Measurements from ENCODE around the gene MEIS1.

Gene MEIS1

DNA sequence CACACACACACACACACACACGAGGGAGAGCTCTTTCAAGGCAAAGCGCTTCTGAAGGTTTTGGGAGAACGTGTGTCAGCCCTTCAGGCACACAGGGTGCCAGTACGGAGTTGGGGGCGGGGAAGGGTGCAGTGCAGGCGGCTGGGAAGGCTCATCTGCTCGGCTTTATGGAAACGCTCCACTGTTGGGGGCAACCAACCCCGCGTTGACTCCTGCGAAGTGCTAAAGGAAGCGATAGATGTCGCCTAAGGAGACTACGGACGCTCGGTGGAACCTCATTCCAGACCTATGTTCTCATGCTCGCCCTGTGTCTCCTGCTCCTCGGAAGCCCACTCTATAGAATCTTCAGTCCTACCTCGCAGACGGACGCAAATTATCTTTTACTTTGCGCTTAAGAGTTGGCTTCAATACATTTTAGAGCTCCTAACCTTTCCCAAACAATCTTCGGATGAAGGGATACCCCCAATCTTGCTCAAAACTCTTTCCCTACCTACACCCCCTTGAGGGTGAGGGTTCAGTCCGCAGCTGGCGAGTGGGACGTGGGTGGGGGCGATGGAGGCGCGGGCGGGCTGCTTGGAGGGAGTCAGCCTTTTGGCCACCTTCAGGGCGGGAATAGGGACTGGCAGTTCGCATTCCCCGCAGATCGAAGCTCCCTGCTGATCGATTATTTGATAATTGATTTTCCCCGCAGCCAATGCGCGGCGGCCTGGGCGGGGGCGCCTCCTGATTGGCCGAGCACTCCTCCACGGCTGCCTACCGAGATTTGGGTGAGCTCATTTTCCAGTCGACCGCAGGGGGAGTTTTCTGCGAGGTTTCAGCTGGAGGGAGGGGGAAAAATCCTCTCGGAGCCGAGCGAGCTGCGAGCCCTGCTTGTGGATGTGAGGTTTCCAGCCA lies 1.9 kb upstream of the MEIS1 start:
- peak; percentile 73 for DNase-seq

DNA sequence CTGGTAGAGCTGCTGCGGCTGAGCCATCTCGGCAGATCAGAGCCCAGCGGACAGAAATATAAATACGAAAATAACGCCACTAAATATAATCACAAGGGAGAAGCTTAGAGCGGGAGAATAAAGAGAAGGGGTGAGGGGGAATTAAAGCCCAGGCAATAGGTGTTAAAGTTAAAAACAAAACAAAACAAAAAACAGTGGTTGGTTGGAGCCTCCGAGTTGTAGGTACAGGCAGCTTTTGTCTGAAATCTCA lies 1.3 kb upstream of the MEIS1 start:
- no peak for DNase-seq

DNA sequence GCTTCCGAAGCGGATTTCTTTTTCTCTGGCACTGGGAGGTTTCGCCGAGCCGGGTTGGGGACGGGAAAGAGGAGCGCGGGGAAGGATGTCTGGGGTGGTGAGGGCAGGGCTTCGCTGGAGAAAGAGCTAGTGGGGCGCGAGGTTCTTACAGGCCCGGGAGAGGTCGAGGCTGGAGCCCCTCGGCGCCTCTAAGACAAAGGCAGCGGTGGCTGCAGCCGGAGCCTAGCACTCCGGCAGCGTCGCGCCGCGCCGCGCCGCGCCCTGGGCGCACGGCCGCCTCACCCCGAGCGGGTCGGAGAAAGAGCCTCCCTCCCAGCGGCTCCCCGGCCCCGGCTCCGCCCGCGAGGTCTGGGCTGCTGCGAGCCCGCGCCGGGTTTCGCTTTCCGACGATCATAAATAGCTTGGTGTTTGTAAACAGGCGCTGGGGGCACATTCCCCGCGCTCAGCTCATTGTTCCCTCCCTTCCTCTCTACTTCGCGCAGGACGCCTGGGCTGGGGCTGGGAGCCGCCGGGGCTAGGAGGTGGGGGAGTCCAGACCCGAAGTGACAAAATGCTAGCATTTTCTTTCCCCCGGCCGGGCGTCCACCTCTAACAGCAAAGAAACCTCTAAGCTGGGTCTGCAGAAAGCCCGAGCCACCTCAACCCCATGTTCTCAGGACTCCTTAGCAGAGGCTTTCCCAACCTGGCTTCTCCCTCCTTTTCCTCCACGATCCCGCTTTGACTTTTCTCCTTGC lies 813 bp upstream of the MEIS1 start:
- peak; percentile 34 for DNase-seq

DNA sequence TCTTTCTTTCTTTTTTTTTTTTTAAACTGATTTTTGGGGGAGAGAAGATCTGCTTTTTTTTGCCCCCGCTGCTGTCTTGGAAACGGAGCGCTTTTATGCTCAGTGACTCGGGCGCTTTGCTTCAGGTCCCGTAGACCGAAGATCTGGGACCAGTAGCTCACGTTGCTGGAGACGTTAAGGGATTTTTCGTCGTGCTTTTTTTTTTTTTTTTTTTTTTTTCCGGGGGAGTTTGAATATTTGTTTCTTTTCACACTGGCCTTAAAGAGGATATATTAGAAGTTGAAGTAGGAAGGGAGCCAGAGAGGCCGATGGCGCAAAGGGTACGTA lies 587 bp downstream of the MEIS1 start:
- DNase-seq: no peak

DNA sequence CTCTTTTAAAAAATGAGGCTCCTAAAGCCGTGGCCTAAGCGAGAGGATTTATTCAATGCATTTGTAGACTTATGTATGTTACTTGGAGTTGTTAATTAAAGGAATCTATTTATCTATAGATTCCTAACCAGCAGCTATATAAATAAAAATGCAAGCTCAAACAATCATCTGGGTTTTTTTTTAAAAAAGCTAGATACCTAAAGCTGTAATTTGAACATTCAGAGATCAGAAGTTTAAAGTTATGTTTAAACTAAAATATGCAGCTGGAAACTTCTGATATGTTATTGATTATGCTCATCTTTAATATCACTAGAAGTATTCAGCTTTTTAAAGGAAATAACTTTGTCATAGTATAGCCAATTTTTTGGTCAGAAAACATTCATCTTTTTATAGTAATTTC lies 1.0 kb downstream of the MEIS1 start:
- DNase-seq: no peak

DNA sequence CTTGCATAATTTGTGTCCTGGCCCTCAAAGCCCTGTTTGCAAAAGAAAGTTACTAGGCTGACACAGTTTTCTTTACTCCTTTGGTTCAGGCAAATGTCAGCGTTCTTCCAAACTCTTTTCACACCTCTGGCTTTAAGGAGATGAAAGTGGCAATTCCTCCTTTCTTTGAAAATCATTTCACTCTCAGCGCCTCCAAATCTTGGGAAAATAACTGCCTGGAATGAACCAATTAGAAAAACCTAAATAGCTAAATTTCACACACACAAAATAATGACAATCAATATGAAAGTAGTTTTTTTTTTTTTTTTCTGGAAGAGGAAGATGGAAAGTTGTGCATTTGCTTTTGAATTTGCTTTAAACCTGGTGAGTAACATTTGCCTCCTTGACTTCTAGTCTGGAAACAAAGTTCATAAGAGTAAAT lies 1.7 kb downstream of the MEIS1 start:
- DNase-seq: no peak

DNA sequence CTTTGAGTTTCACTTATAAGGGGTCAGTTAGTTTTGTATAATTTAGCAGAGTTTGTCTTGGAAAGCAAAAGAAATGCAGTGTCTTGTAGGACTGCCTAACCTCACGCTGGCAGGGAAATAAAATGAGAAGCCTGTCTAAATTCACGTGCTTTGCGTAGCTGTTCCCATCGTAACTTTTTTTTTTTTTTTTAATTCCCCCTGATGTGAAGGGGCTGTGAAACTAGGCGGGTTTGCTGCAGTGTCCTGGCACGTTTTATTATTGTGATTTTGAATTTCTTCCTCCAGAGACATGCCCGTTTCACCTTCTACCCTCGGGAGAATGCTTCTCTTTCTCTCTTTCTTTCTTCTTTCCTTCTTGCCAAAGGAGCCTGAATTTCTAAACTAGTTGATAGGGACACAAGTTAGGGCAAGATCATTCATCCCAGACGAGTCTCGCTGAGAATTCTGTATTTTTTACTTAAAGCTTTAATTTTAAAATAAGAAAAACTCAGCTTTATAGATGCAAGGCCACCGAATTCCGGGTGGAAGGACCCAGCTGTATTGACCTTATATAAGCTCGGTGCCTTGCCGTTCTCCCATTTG lies 2.3 kb downstream of the MEIS1 start:
- no peak for DNase-seq

DNA sequence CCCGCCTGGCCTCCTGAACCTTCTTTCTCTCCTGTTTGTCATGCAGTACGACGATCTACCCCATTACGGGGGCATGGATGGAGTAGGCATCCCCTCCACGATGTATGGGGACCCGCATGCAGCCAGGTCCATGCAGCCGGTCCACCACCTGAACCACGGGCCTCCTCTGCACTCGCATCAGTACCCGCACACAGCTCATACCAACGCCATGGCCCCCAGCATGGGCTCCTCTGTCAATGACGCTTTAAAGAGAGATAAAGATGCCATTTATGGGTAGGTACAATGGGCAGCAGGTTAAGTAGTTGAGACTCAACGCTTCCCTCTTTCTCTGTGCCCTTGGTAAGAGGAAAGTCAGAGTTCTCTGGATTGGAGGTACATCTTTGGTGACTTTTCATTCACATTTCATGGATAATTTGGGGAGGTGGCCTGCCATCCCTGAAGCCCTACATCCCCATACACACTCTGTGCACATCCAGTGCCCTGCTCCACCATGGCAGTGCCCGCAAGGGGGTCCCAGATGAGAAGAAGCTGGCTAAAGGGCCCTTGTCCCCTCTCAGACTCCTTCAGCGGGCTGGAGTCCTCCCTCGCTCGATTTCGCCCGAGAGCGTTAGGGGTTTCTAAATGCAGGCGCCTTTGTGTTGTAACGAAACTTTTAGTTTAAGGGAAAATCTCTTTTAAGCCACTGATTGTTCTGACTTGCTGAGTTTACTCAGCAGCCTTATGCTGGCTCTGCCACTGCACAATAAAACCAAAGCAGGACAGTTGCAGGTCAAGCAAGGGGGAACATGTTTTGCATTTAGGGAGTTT lies 3.0 kb downstream of the MEIS1 start:
- DNase-seq: no peak

DNA sequence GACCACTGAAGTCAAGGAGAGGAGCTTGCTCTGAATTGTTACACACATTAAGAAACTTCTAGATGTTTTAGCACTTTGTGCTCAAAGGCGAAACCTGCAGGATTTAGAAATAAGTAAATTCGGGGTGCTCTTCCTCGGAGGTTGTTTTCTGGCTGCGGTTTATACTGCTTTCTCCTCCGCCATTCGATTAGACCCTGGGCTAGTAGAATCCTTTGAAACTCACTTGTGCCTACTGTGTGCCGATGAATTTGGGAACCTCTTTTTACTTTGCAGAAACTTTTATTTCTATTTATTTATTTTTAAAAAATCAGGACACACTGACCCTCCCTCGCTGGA lies 3.5 kb downstream of the MEIS1 start:
- DNase-seq: no peak

DNA sequence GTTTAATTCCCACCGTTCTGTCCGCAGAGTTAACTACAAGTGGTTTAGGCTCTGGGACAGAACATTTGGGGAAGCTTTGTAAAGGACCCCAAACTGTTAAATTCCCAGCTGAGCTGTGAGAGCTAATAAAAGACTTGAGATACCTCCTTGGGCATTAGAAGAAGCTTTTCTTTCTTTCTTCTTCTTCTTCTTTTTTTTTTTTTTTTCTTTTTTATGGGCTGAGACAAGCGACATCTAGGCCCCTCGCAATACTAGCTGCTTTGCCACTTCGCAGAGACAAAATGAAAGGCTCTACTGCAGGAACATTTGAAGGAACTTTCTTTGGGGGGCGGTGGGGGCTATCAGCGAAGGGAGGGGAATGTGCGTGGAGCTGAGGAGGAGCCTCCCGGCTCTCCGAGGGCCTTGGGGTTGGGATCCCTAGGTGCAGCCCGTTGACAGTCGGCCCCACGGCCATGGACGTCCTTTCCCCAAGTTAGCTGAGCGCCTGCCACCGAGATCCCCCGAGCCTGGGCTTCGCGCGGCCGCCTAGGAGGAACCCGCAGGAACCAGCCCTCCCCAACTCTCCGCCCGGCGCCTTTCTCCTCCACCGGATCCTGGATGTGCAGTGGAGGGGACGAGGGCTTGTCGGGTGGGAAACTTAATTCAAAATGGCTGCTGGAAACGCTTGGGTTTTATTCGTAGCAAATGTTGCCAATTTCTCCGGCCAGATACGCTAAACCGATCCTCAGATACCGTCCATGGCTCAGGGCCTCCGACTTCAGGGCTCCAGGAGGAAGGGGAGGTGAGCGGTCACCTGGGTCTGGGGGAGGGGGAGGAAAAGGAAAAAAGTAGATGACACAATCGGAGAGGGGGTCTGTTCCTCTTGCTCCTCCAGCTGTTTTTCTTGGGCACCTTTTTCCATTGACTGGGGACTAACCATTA lies 4.2 kb downstream of the MEIS1 start:
- no peak for DNase-seq

DNA sequence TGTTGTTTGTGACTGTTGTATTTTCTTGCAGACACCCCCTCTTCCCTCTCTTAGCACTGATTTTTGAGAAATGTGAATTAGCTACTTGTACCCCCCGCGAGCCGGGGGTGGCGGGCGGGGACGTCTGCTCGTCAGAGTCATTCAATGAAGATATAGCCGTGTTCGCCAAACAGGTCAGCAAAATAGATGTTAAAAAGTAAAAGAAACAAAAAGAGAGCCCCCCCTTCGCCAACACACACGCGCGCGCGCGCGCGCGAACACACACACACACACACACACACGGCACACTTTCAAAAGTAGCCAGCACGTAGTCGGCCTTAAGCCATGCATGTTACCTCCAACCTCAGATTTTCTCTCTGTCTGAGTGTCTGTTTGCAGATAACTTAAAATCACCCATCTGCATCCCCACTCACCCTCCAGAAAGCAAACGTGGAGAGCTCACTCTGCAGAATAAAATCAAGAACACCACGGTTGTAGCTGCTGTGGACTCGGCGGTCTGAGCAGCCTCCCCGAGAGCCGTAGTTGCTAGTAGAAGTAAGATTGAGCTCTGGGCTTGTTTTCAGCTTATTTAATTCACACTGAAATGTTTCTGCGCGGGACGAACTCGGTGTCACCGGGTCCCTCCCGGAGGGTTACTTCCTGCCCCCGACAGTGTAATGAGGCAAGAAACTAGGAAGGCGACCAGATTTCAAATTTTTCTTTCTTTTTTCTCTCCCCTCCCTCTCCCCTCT lies 5.1 kb downstream of the MEIS1 start:
- no peak for DNase-seq

DNA sequence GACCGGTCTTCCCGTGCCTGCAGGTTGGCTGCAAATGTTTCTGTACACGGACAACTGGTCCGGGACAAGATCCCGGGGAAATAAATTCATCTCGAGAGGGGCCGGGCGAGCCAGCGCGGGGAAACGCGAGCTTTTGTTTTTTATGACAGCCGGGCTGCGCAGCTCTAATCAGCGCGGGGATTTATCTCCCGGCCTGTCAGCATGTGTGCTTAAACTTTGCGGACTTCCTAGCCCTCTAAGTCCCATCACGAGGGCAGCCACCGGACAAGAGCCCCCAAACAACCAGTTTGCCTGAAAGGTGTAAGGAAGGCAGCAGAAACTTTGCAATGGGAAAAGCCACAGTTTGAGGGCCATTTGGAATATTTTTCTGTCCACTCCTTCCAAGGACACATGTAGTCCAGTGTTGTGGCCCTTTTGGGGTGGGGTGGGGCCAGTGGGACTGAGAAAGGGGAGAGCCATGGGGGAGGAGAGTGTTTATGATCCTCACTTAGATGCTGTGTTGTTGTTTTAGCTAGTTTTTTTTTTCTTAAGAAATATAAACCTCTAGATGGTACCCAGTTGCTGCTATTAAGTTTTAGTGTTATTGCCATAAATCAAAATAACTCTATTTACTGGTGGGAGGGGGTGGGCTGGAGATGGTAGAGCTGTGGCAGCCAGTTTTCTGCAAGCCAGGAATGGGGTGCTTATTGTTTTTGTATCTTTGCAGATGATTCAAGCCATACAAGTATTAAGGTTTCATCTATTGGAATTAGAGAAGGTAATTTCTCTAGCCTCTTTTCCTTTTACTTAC lies 6.0 kb downstream of the MEIS1 start:
- DNase-seq: no peak

DNA sequence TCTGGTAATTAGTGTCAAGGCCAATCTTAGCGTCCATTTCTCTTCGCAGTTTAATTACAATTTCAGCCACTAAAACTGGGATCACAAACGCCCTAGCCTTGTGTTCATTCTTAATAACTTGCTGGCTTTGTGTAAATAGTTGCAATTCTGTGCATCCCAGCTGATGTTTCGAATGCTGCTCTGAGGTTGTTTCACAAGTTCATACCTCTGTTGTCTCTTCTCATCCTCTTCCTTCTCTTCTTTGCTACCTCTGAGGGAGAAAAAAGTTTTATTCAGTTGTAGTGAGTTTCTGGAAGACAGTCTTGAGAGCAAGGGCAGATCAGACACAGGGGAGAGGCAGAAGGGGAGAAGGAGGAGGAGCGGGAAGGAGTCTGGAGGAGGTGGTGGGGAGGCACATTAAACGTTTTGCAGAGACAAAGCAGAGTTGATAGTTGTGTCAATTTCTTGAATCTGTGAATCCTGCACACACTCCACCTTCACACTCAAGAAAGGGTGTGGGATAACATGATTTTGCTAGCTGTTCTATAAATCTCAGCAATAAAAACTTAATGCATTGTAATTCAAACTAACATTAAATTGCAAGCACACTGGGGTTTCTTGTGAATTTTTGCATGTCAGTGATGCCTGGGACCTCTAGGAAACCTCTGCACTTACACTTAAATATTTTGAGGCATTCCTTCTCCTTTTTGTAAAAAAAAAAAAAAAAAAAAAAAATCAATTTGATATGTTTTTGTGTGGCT lies 6.8 kb downstream of the MEIS1 start:
- no peak for DNase-seq

DNA sequence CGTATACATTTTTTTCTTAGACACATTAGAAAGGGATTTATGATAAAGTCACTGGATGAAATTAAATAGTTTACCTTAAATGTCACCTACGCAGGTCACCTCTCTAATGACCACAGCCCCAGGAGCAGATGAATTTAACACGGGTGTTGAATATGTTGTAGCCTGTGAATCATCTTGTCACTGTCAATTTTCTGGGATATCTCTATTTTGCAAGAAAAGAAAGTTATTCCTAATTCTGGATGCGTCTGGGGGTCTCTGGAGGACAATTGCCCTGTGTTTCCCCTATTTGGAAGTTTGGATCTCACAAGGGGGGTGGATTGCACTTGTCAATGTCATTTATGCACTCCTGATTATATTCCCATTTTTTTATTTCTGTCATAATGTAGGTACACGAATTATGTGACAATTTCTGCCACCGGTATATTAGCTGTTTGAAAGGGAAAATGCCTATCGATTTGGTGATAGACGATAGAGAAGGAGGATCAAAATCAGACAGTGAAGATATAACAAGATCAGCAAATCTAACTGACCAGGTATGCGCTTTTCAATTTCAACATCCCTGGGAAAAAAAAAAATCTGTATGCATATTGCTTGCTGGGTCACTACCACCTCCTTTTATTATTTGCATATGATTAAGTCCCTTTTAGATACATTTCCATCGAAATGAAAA lies 7.7 kb downstream of the MEIS1 start:
- no peak for DNase-seq

DNA sequence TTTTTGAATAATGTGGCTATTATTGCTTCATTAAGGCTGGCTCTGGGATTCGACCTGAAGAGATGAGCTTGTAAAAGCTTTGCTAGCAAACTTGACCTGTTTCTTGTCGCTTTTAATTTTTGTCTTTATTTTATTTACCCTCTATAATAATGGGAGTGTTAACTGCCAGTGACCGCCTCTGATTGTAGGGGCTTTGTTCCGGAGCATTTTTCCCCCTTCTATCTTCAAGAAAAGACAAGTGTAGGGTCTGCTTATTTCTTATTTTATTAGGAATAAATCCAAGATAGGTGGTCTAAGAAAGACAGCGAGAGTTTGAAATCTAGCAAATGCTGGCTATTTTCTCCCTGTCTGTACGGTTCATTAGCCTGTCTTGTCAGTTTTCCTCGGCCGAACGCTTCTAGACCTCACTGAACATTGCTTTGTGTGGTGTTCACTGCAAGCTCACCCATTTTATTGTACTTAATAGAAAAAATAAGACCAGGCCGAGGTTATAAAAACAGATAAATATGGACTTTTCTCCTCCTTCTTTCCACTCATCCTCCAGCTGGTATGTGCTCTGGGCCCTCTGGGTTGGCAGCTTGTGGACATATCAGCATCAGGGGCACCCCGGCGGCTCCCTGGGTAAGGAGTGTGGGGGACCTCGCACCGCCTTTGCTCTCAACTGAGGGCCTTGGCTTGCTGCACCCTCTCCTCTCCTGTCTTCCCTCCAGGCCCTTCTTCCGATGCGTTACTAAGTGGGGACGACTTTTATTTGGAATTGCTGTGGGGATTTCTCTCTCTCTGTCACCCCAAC lies 8.5 kb downstream of the MEIS1 start:
- DNase-seq: no peak

DNA sequence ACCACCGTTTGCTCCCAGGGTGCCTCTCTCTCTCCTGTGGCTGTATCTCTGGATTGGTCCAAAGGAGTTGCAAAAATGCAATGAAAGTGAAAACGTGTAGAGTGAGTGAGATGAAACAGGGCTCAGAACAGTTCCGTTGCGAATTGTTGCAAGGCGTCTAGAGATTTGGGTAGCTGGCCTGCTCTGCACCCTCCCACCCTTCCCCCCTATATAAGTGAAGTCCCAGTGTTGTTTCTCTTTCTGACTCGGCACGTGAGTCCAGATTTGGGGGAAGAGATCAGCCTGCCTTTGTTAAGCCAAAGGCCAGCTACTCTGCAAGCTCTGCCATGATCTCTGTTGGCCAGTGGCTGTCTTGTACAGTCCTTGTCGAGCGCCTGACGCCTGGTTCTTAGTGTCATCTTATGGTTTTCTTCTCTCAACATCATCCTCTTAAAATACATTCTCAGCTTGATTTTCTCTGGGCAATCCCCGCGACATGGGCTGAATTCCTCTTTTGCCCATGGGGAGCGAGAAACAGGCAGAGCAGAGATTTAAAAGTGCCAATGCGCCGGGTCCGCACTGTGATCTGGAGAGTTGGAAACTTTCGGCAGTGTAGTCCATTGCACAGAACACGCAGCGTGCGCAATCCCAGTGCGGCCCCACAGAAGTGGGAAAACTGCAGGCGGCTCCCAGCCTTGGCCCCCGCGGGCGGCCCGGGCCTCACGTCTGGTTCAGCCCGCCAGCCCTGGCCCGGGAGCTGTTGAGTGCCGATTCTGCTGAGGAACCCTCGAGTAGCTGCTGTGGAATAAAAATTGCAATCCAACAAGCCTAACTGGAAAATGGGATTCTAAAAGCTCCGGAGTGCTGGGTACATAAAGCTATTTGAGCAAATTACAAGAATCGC lies 9.3 kb downstream of the MEIS1 start:
- no peak for DNase-seq

DNA sequence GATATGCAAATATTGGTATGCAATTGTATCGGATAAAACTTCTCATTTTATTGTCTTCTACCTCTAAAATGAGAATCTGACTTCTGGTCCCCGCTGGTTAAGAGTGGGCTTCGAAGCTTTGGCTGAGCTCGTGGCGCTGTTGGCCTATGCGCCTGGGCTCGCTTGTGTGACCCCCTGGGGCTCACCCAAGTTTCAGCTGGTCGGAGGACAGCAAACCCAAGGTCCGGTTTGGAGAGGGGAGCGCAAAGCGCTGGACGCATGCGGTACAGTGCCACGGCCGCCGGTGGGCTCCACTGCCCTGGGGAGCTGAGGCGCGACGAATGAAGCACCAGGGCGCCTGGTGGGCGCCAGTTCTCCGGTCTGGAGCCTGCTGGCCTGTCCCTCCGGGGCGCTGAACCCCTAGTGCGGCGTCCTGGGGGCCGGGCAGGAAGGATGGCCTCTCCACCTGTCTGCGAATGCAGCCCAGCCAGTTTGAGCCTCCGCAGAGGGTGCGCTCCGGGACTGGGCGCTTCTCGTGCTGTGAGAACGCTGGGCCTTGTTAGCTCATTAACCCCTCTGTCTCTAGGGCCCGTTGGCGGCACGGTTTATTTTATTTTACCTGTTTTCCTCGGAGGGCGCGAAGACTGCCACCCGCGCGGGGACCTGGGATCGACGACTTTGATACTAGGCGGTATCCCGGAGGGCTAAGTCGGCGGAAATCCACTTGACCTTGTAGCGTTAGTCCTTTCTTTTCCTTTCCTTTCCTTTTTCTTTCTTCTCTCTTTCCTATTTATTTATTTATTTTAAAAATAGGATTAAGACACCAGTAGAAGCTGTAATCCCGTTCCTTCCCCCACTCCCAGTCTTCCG lies 10.4 kb downstream of the MEIS1 start:
- no peak for DNase-seq

Measured in NCI-H1048 (cell line).